ENCODE results near the gene RAD21L1. TPM values are rescaled to one million over a fixed set of nuclear protein-coding genes. Genes with fewer than 3 reads are reported as not detected.

The RAD21L1 gene
- total and polyA plus RNA-seq, 2 of the 8 experiments (the other 6 are each of a cell fraction or from before 2014, with no cell fraction given): 0.06 to 0.26 TPM

- H3K79me1 ChIP-seq (ENCODE audit: low read depth, low read length): 0 out of 2 replicates have a peak, but pooled peaks cover 2% of the 10 kb centered on the region
- H3K4ac ChIP-seq (replicated peaks; ENCODE audit: insufficient read length, low read depth, low read length): no peak within 1 kb of the TSS
- no peak within 1 kb of the TSS; the same call in 1 of the 2 replicates for H4K8ac ChIP-seq (ENCODE audit: extremely low read depth, insufficient read depth, low read length)
- H3K4me3 ChIP-seq (ENCODE audit: extremely low read depth in 1 of 4, insufficient read depth in 2 of 4, low read depth in 3 of 4, low read length in 4 of 4): peak within 1 kb of the TSS; percentile 41 to 72 (median 44)
- no peak within 1 kb of the TSS for H3K23ac ChIP-seq (ENCODE audit: insufficient read length)
- no peak for TF ChIP-seq SRF (IDR thresholded peaks at IDR 0.05; ENCODE audit: low read depth, low read length)
- 0 out of 2 replicates have a peak, but pooled peaks have one; percentile 10 for TF ChIP-seq PHF8 (conservative IDR thresholded peaks at IDR 0.05; ENCODE audit: low read depth, low read length)
- peak; percentile 95 for TF ChIP-seq KDM4A (IDR thresholded peaks at IDR 0.05; ENCODE audit: low read depth, low read length, severe bottlenecking)
- TF ChIP-seq E2F6 (IDR thresholded peaks at IDR 0.05): 0 out of 2 replicates have a peak, but pooled peaks have one; percentile 10
- TF ChIP-seq YY1 (IDR thresholded peaks at IDR 0.05; ENCODE audit: low read depth, low read length): no peak
- TF ChIP-seq EZH2 (IDR thresholded peaks at IDR 0.05; ENCODE audit: low read depth, low read length, severe bottlenecking): peak; percentile 69
- 0 out of 2 replicates have a peak, but pooled peaks have one; percentile 31 for TF ChIP-seq CREB1 (IDR thresholded peaks at IDR 0.05)
- TF ChIP-seq, protein P1, sequence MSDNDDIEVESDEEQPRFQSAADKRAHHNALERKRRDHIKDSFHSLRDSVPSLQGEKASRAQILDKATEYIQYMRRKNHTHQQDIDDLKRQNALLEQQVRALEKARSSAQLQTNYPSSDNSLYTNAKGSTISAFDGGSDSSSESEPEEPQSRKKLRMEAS (IDR thresholded peaks at IDR 0.05): 0 out of 2 replicates have a peak, but pooled peaks have one; percentile 56
- TF ChIP-seq SUZ12 (IDR thresholded peaks at IDR 0.05; ENCODE audit: low read length): peak; percentile 68; the same call in 1 of the 2 replicates
- TF ChIP-seq BACH1 (IDR thresholded peaks at IDR 0.05; ENCODE audit: low read length): no peak
- H3K36me3 ChIP-seq (ENCODE audit: control insufficient read depth in 2 of 4, insufficient read depth in 4 of 4, low read length in 3 of 4): no peaks in the 10 kb centered on the region; a peak in 1 of 8 replicates
- H3K23me2 ChIP-seq (ENCODE audit: low read depth, low read length): peaks cover 11% of the 10 kb centered on the region; the same call in 1 of the 2 replicates
- 19% methylated on average over 14 of the region's 76 CpGs; no CpG with 5 or more reads in 1 of the 2 experiments for WGBS, 2 experiments (ENCODE audit: extremely low coverage in 1 of 2, insufficient coverage in 1 of 2, insufficient read length in 1 of 2, insufficient replicate concordance in 2 of 2, low coverage in 1 of 2, low lambda C conversion rate in 2 of 2, missing lambda C conversion rate in 1 of 2)
- no peak within 1 kb of the TSS for H3K27ac ChIP-seq (ENCODE audit: low read depth, low read length)
- no peak within 1 kb of the TSS for H3K56ac ChIP-seq (replicated peaks; ENCODE audit: insufficient read length, low read depth, low read length)
- no peak for FAIRE-seq
- H2BK12ac ChIP-seq (ENCODE audit: low read depth, low read length): no peak within 1 kb of the TSS
- H2BK15ac ChIP-seq (ENCODE audit: low read length): no peak within 1 kb of the TSS
- H2BK5ac ChIP-seq (ENCODE audit: low read depth, low read length): no peak within 1 kb of the TSS
- peak within 1 kb of the TSS; percentile 72; the same call in 1 of the 2 replicates for H2AFZ ChIP-seq (ENCODE audit: low read length)
- no peak within 1 kb of the TSS for H2BK120ac ChIP-seq (replicated peaks; ENCODE audit: low read depth, low read length)
- no peak within 1 kb of the TSS for H4K5ac ChIP-seq (ENCODE audit: insufficient read length, low read depth, low read length)
- H4K20me1 ChIP-seq (replicated peaks in 1 of 2; ENCODE audit: control insufficient read depth in 1 of 2, insufficient read depth in 2 of 2, low read length in 2 of 2): peaks cover 0 to 5% of the 10 kb centered on the region in 2 experiments
- no peak within 1 kb of the TSS for H2AK5ac ChIP-seq (ENCODE audit: low read depth, low read length)
- peaks cover 8 to 38% (median 26%) of the 10 kb centered on the region in 4 experiments for H3K27me3 ChIP-seq (replicated peaks in 1 of 4; ENCODE audit: control insufficient read depth in 3 of 4, extremely low read depth in 1 of 4, insufficient read depth in 3 of 4, low read length in 3 of 4)
- no peaks in the 10 kb centered on the region for H3K9me3 ChIP-seq (ENCODE audit: insufficient read depth in 2 of 2, low read depth in 1 of 2, low read length in 1 of 2)
- peak in 1 of 2 experiments; percentile 71 for DNase-seq (ENCODE audit: low read depth in 1 of 2, low spot score in 2 of 2)
- H3K14ac ChIP-seq (ENCODE audit: insufficient read length): no peak within 1 kb of the TSS
- ChIA-PET CTCF (ENCODE audit: partially characterized antibody) (interaction anchor here (0.8 to 5.0 kb wide), 7 partner anchors 9 to 251 kb away, joined by 3 to 34 read pairs (median 6); no protein-coding TSS in a partner anchor), POLR2A (ENCODE audit: partially characterized antibody) (interaction anchor here (1.5 kb wide), 1 partner anchor 11 kb away, joined by 3 read pairs; no protein-coding TSS in a partner anchor)
- H4K91ac ChIP-seq (replicated peaks; ENCODE audit: insufficient read length, low read length): no peak within 1 kb of the TSS
- H3K18ac ChIP-seq (ENCODE audit: extremely low read depth, low read length): no peak within 1 kb of the TSS; the same call in 1 of the 2 replicates
- H3K4me2 ChIP-seq (ENCODE audit: insufficient read depth in 1 of 2, low read depth in 2 of 2, low read length in 2 of 2): peak within 1 kb of the TSS; percentile 62 to 97
- peak within 1 kb of the TSS in 1 of 4 experiments; percentile 73; a peak in 2 of 7 replicates for H3K9ac ChIP-seq (replicated peaks in 1 of 4; ENCODE audit: extremely low read depth in 1 of 4, low read depth in 3 of 4, low read length in 3 of 4)
- H3K4me1 ChIP-seq (replicated peaks in 1 of 4; ENCODE audit: control insufficient read depth in 3 of 4, insufficient read depth in 4 of 4, low read length in 3 of 4): peaks cover 0 to 14% (median 8%) of the 10 kb centered on the region in 4 experiments; a peak in 5 of 7 replicates
- no peak within 1 kb of the TSS for H2BK20ac ChIP-seq (ENCODE audit: low read length)
- no peaks in the 10 kb centered on the region for H3K79me2 ChIP-seq (ENCODE audit: control insufficient read depth in 1 of 2, insufficient read depth in 2 of 2, low read length in 2 of 2)
These were observed 41.1 kb upstream of the RAD21L1 start, which contains the start of gene TMEM74B for GRCh38 chr20:1184638-1185315. Gene TMEM74B, minus strand, starts transcription at chr20:1184981. Its CDS starts 1,180 bp downstream, at chr20:1183801.

Data from H1 (cell line).